Ovary (tissue), 3 donors: ENCODE data around the gene ATP13A2.
A peak's percentile ranks its signal among the peaks of the same experiment; 100 is the strongest.

Experiments used
- CTCF ChIP-seq, 3 donors: fragments of 450-650 bp in 2 of 3; fragments of 200-600 bp in 1 of 3; IDR thresholded peaks; one replicate each; pipeline versions ENCODE4 v1.5.1 to v1.8.0; 2016 to 2022; ENCODE audit warnings: antibody characterized with exemption in 3 of 3, mild to moderate bottlenecking in 1 of 3
- EP300 ChIP-seq: sonication (generic); formaldehyde crosslinking; IDR thresholded peaks from one replicate; pipeline ENCODE4 v1.6.1; 2017; ENCODE audit warnings: antibody characterized with exemption
- POLR2A ChIP-seq: fragments of 450-650 bp; IDR thresholded peaks from one replicate; pipeline ENCODE4 v1.6.1; 2017; ENCODE audit warnings: antibody characterized with exemption, mild to moderate bottlenecking, moderate library complexity
- donor health status: DM: no; HTN: no; CAD: no.

GRCh38 chr1:16978567-16979474 is 32.9 kb downstream of the ATP13A2 start:
- TF ChIP-seq CTCF (IDR thresholded peaks at IDR 0.05) (no peak), EP300 (no peak), POLR2A (peak; percentile 55)
